GM21786 (cell line): Measurements from ENCODE around the gene CACNA2D3.

Experiments
- ATAC-seq: cut with Tn5 transposase; IDR thresholded peaks from one replicate; pipeline ENCODE4 v1.9.1; 2021; ENCODE audit not compliant: unreplicated experiment

CACNA2D3 gene

GRCh38 chr3:54126551-54126950 lies 4.2 kb downstream of the CACNA2D3 start:
- no peak for ATAC-seq

- no peak for ATAC-seq
These were observed 5.2 kb downstream of the CACNA2D3 start for GRCh38 chr3:54127499-54128056.

DNA sequence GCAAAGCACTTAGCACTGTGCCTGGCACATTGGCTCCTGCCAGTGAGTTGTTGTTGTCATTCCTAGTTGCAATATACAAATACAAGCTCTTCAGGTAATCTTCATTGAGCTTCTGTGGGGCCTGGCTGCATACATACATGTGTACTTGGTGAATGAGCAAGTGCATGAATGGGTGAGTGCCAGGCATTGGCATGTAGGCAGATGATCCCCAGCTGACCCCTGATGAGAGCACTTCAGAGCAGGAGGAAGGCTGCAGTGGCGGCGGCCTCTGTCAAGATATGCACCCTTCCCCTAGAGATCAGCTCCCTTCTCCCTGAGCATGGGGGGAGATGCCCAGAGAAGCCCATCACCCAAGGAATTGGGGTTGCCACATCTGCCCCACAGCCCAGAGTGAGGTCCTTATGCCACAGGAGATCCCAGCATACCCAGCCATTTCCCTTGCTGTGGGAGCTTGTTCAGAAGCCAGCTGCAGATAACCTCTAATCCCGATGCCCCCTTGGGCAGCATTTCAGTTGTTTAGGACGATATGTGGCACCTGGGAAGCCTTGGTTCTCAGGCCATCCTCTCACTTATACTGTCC lies 8.8 kb downstream of the CACNA2D3 start:
- no peak for ATAC-seq

DNA sequence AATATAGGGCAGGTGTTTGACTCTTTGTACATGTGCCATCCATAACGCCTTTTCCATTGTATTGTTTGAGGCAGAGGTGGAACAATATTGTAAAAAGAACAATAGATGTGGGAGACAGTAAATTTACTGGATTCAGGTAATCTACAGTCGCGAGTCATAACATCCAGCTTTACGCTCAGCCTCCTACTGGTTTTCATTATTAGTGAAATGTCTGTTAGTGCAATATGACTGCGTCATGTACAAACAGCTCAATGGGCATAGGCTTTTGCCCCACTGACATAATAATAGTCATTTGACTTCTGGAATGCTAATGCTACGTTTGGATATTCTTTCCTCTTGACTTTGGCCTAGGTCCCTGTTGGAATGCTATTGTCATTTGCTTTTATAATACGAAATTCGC lies 9.5 kb downstream of the CACNA2D3 start:
- no peak for ATAC-seq

GRCh38 chr3:54132685-54133084 lies 10.3 kb downstream of the CACNA2D3 start:
- ATAC-seq, result no peak

DNA sequence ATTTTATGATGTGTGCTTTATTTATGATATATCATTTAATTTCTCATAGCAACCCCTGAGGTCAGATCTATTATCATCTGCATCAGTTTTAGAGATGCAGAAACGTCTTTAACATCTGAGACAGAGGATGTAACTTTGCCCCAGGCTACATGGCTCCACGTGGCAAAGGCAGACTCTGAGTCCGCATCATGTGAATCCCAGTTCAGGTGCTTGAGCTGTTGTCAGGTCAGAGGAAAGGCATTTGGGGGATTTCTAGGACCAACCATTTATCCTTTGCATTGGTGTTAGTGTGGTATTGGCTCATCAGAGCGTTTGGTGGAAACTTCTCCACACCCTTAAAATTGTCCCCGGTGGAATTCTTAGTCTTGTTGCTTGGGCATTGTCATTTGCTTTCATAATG lies 10.8 kb downstream of the CACNA2D3 start:
- ATAC-seq, result no peak

DNA sequence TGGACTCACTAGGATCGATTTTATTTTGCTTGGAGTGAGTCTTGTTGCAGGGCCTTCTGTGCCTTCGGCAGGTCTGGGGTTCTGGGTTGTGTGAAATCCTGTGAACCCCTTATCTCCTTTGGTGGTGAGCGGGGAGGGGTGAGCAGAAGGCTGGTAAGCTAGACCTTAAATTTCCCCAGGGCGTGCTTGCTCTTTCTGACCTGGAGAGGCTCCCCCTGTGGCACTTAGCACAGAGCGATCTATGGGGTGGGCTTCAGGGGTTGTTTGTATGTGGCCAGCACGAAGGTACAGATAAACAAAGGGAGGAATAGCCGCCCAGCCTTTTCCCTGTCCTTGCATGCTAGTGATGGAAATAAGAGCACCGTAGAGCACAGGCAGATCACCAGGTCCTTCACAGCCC lies 11.8 kb downstream of the CACNA2D3 start:
- ATAC-seq, result no peak

DNA sequence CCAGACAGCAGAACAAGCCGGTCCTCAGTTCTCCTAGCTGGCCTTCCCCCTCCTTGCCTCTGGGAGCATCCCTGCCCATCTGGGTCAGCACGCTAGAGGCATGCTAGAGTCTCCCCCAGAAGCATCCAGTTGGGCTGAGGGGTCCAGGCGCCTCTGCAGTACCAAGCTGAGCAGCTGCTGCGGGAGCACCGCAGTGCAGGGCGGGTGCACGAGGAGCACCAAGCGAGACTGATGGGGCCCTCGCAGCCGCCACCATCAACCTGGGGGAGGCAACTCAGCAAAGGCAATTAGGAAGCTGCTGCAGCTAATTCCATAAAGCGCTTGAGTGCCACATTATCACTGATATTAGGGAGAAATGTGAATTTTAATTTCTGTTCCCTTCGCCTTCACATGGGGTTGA lies 12.4 kb downstream of the CACNA2D3 start:
- no peak for ATAC-seq

GRCh38 chr3:54137311-54137710 lies 15.0 kb downstream of the CACNA2D3 start:
- ATAC-seq, result no peak

GRCh38 chr3:54138937-54139547 lies 16.7 kb downstream of the CACNA2D3 start:
- no peak for ATAC-seq

GRCh38 chr3:54139630-54140029 lies 17.3 kb downstream of the CACNA2D3 start:
- no peak for ATAC-seq

DNA sequence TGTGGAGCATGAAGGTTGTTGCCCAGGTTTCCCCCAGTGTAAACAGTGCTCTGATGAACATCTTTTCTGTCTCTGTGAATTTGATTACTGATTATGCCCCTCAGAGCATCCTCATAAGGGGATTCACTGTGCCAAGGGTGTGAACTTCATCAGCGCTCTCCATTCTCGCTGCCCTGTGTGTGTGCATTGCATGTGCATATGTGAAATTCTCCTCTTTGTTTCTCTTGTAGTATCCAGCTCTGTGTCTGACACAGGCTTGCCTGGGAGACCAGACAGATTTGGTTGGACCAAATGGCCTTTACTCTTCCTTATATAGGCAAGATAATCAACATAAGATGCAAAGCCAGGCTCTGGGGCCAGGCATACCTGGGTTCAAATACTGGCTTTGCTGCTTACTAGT lies 21.9 kb downstream of the CACNA2D3 start:
- ATAC-seq, result no peak

- ATAC-seq, result no peak
These were observed 24.3 kb downstream of the CACNA2D3 start for GRCh38 chr3:54146506-54147239.

GRCh38 chr3:54150864-54151467 lies 28.6 kb downstream of the CACNA2D3 start:
- ATAC-seq, result no peak

- no peak for ATAC-seq
These were observed 31.1 kb downstream of the CACNA2D3 start for GRCh38 chr3:54153477-54153876.

DNA sequence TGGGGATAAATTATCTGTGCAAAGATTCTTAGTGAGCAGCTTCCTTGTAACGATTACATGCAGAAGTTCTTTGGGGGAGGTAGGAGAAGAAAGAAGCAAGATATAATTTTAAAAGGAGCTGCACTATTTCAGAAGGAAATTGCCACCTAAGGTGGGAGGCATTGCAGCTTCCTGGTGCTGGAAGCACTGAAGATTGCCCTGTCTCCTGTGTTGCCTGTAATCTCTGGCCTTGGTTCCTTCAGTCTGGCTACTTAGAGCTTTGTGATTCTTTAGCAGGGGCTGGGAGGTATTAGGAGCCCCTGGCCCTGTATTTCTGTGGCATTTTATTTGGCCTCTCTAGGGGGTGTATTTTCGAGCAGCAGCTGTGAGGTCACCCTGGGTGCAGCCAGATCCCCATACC lies 35.5 kb downstream of the CACNA2D3 start:
- no peak for ATAC-seq

DNA sequence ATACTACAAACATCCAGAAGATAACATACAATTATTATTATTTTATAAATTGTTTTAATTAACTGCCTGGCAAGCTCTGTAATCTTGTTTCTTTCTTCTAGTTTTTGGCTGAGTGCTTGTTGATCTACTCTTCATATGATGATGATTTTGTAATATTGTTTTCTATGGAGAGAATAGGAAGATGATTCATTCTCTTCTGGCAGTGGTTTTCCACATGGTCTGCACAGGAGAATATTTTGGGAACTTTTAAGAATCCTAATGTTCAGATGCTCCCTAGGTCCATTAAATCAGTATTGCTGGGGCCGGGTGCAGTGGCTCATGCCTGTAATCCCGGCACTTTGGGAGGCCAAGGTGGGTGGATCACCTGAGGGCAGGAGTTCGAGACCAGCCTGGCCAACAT lies 37.6 kb downstream of the CACNA2D3 start:
- no peak for ATAC-seq

DNA sequence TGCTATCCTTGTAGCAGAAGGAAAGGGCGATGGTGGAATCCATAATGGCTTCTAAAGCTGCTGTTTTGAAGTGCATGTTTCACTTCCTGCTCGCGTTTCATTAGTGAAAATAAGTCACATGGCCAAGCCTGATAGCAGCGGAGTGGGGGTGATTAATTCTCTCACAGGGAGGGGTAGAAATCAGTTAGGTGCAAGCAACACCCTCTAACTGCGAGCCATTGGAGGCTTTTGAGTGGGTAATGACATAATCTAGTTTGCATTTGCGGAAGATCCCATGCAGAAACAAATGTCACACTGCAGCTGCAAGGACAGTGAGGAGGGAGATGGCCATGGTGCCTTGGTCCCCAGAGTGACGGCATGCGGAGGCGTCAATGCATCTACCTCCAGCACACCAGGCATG lies 41.1 kb downstream of the CACNA2D3 start:
- no peak for ATAC-seq

GRCh38 chr3:54164192-54164975 lies 42.0 kb downstream of the CACNA2D3 start:
- no peak for ATAC-seq

DNA sequence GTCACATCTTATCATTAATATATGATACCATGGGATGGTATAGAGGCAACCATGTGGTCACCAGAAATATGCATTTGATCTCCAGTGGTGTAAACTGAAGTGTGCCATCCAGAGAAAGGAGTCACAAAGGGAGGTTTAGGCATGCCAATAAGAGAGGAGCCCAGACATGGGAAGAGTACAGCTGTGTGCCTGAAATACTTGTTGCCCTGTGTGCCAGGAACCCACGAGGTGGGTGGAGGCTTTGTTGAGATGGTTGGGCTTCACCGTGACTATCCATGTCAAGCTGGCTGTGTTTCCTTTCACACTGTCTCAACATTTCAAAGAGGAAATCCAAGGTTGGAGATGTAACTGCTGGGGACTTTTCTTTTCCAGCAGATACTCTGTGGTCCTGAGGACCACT lies 43.5 kb downstream of the CACNA2D3 start:
- ATAC-seq, result no peak

DNA sequence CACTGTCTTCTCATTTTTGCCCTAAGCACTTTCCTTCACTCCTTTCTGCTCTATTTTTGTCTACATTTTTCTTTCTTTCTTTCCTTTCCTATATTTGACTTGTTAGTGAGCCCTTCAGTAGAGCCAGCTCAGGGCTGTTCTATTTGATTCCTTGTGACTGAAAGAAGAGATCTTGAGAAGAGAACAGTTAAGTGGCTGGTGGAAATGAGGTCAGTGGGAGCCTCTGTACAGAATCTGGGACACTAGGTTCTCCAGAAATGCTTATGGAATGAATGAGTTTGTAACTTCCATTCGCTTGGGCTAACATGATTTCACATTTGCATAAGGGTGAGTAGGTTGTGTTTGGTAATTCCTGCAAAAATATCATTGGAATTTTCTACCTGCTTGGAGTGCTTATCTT lies 45.6 kb downstream of the CACNA2D3 start:
- no peak for ATAC-seq
